Neural cell (in vitro differentiated cells): ENCODE results near the gene WDR82. TPM values are rescaled to one million over a fixed set of nuclear protein-coding genes. Genes with fewer than 3 reads are reported as not detected.

Source experiments
- H2AFZ ChIP-seq: fragments of 200-600, 300-800 bp; sonication (generic), shearing (Covaris generic); 2 replicates; pipeline ENCODE4 v1.6.0; 2014; ENCODE audit warnings: low read depth, mild to moderate bottlenecking, antibody characterized with exemption, low read length, moderate library complexity
- H3F3A ChIP-seq: fragments of 200-600 bp; shearing (Covaris generic); 2 replicates; pipeline ENCODE4 v1.6.1; 2016; ENCODE audit warnings: mild to moderate bottlenecking, moderate library complexity, mixed read lengths, antibody characterized with exemption, low read length; ENCODE audit not compliant: insufficient read depth, poor library complexity, severe bottlenecking
- H3K27ac ChIP-seq: fragments of 200-600, 300-800 bp; sonication (generic), shearing (Covaris generic); 2 replicates; pipeline ENCODE4 v1.5.1; 2014; ENCODE audit warnings: mild to moderate bottlenecking, low read length, moderate library complexity
- H3K27me3 ChIP-seq: fragments of 300-800, 200-600 bp; sonication (generic), shearing (Covaris generic); 2 replicates; pipeline ENCODE4 v1.6.0; 2014; ENCODE audit warnings: mild to moderate bottlenecking, low read depth, low read length, moderate library complexity; ENCODE audit not compliant: insufficient read depth
- H3K36me3 ChIP-seq: fragments of 300-800, 200-600 bp; sonication (generic), shearing (Covaris generic); 2 replicates; pipeline ENCODE4 v1.5.1; 2014; ENCODE audit warnings: mild to moderate bottlenecking, antibody characterized with exemption, low read length, moderate library complexity; ENCODE audit not compliant: insufficient read depth
- H3K4me2 ChIP-seq: fragments of 300-800, 200-600 bp; sonication (generic), shearing (Covaris generic); 2 replicates; pipeline ENCODE4 v1.6.0; 2014; ENCODE audit warnings: mild to moderate bottlenecking, low read length
- H3K4me3 ChIP-seq: fragments of 300-800, 200-600 bp; sonication (generic), shearing (Covaris generic); 2 replicates; pipeline ENCODE4 v1.5.1; 2014; ENCODE audit warnings: mild to moderate bottlenecking, low read length, moderate library complexity
- H3K79me2 ChIP-seq: fragments of 200-600 bp; shearing (Covaris generic); replicated peaks from 2 replicates; pipeline ENCODE4 v1.6.0; 2014; ENCODE audit warnings: mild to moderate bottlenecking, low read length, moderate library complexity; ENCODE audit not compliant: insufficient read depth
- H3K9ac ChIP-seq: fragments of 300-800, 200-600 bp; sonication (generic), shearing (Covaris generic); 2 replicates; pipeline ENCODE4 v1.6.1; 2016; ENCODE audit warnings: mild to moderate bottlenecking, low read length, mixed read lengths
- H3K9me2 ChIP-seq: fragments of 200-600 bp; shearing (Covaris generic); 2 replicates; pipeline ENCODE4 v1.6.1; 2016; ENCODE audit warnings: mild to moderate bottlenecking, low read length, mixed read lengths; ENCODE audit not compliant: insufficient read depth
- H3K9me3 ChIP-seq: fragments of 200-600, 300-800 bp; sonication (generic), shearing (Covaris generic); 2 replicates; pipeline ENCODE4 v1.6.1; 2016; ENCODE audit warnings: mild to moderate bottlenecking, mixed run types, low read length, moderate library complexity, mixed read lengths
- H4K20me1 ChIP-seq: fragments of 200-600 bp; shearing (Covaris generic); 2 replicates; pipeline ENCODE4 v1.6.1; 2016; ENCODE audit warnings: mild to moderate bottlenecking, mixed run types; ENCODE audit not compliant: insufficient read depth
- CTCF ChIP-seq: fragments of 450-650 bp; IDR thresholded peaks from 2 replicates; pipeline ENCODE4 v1.5.1; 2014; ENCODE audit warnings: antibody characterized with exemption, mild to moderate bottlenecking, moderate library complexity; ENCODE audit not compliant: poor library complexity, severe bottlenecking
- EP300 ChIP-seq: fragments of 450-650 bp; conservative IDR thresholded peaks from 2 replicates; pipeline ENCODE4 v1.6.1; 2014; ENCODE audit warnings: antibody characterized with exemption, mild to moderate bottlenecking, moderate library complexity; ENCODE audit not compliant: poor library complexity, severe bottlenecking
- EZH2 ChIP-seq: fragments of 200-600, 300-800 bp; shearing (Covaris generic), sonication (generic); IDR thresholded peaks from 2 replicates; pipeline ENCODE4 v1.6.1; 2014; ENCODE audit warnings: antibody characterized with exemption, low read length, borderline replicate concordance, mild to moderate bottlenecking; ENCODE audit not compliant: insufficient read depth, poor library complexity, severe bottlenecking
- MXI1 ChIP-seq: fragments of 450-650 bp; conservative IDR thresholded peaks from 2 replicates; pipeline ENCODE4 v1.6.1; 2014; ENCODE audit warnings: antibody characterized with exemption, mild to moderate bottlenecking; ENCODE audit not compliant: poor library complexity, severe bottlenecking
- POLR2AphosphoS5 ChIP-seq: IDR thresholded peaks from 2 replicates; pipeline ENCODE4 v1.6.1; 2012
- RAD21 ChIP-seq: fragments of 450-650 bp; conservative IDR thresholded peaks from 2 replicates; pipeline ENCODE4 v1.6.1; 2014; ENCODE audit warnings: antibody characterized with exemption, mild to moderate bottlenecking, moderate library complexity
- REST ChIP-seq: IDR thresholded peaks from 2 replicates; pipeline ENCODE4 v1.6.1; 2012; ENCODE audit warnings: borderline replicate concordance
- SMC3 ChIP-seq: fragments of 450-650 bp; conservative IDR thresholded peaks from 2 replicates; pipeline ENCODE4 v1.6.1; 2014; ENCODE audit warnings: antibody characterized with exemption, mild to moderate bottlenecking, moderate library complexity; ENCODE audit not compliant: poor library complexity
- TAF1 ChIP-seq: IDR thresholded peaks from 2 replicates; pipeline ENCODE4 v1.6.1; 2012; ENCODE audit warnings: low read depth
- polyA plus RNA-seq: library from polyadenylated mRNA; depleted of rRNA; stranded (reverse); fragments of >200 nt; gene quantifications from 2 replicates; pipeline ENCODE4 v1.2.3, GENCODE V29; 2014

WDR82 gene
- polyA plus RNA-seq, 1 donor from 2014 or later: 163 TPM

DNA sequence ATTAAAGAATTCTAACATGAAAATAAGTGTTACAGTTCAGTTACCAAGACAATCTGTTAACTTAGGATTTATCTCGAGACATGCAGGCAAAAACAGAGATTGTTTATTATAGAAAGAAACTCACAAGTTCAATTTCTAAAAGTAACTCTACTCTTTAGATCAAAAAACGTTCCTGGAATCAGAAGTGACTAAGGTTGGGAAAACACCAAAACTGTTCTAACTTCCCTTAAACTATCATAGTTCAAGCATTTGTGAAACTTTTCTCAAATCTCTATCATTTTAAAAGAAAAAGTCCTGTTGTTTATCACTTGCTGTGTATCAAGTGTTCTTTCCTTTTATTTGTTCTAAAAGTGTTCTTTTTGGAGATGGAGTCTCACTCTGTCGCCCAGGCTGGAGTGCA is 8.7 kb downstream of the WDR82 start:
- no peaks in the 10 kb centered on the region for H3F3A ChIP-seq
- no peak overlapping the region for H2AFZ ChIP-seq
- H4K20me1 ChIP-seq: peaks cover 17% of the 10 kb centered on the region
- no peaks in the 10 kb centered on the region for H3K9me3 ChIP-seq
- no peaks in the 10 kb centered on the region for H3K36me3 ChIP-seq
- H3K27ac ChIP-seq: no peak overlapping the region
- H3K9ac ChIP-seq: no peak overlapping the region
- no peak for TF ChIP-seq REST
- no peak for TF ChIP-seq SMC3
- TF ChIP-seq RAD21: no peak
- H3K79me2 ChIP-seq: peaks cover 52% of the 10 kb centered on the region
- H3K4me2 ChIP-seq: no peak overlapping the region
- no peaks in the 10 kb centered on the region for H3K9me2 ChIP-seq
- H3K27me3 ChIP-seq: no peaks in the 10 kb centered on the region
- no peak overlapping the region for H3K4me3 ChIP-seq

- Histone ChIP-seq H3K36me3 (no peaks in the 10 kb centered on the region), H4K20me1 (peaks cover 8% of the 10 kb centered on the region), H2AFZ (no peak overlapping the region), H3K4me3 (no peak overlapping the region), H3F3A (no peaks in the 10 kb centered on the region), H3K27me3 (no peaks in the 10 kb centered on the region), H3K79me2 (peaks cover 35% of the 10 kb centered on the region), H3K4me2 (no peak overlapping the region), H3K9me2 (no peaks in the 10 kb centered on the region), H3K27ac (no peak overlapping the region), H3K9ac (no peak overlapping the region), H3K9me3 (no peaks in the 10 kb centered on the region)
- TF ChIP-seq MXI1: no peak
- TF ChIP-seq TAF1: no peak
- TF ChIP-seq REST: no peak
- no peak for TF ChIP-seq SMC3
- TF ChIP-seq CTCF: no peak
- TF ChIP-seq RAD21: no peak
- no peak for TF ChIP-seq POLR2AphosphoS5
- no peak for TF ChIP-seq EP300
- TF ChIP-seq EZH2: no peak
Observed at GRCh38 chr3:52268036-52268435, 10.4 kb downstream of the WDR82 start.
